HG02884 (cell line): ENCODE data around the gene SUPV3L1.

ENCODE experiments used
- ATAC-seq: cut with Tn5 transposase; IDR thresholded peaks from one replicate; pipeline ENCODE4 v1.9.1; 2021; ENCODE audit warnings: mild to moderate bottlenecking, moderate library complexity; ENCODE audit not compliant: unreplicated experiment

The SUPV3L1 gene

GRCh38 chr10:69201045-69201444, 21.0 kb downstream of the SUPV3L1 start:
- ATAC-seq: no peak

GRCh38 chr10:69202332-69202731, 22.3 kb downstream of the SUPV3L1 start:
- ATAC-seq: no peak

- no peak for ATAC-seq
Measured at GRCh38 chr10:69208761-69209160, 28.7 kb downstream of the SUPV3L1 start.

GRCh38 chr10:69209787-69210484, 29.9 kb downstream of the SUPV3L1 start:
- ATAC-seq: no peak

GRCh38 chr10:69211104-69211503, 31.1 kb downstream of the SUPV3L1 start:
- no peak for ATAC-seq

- ATAC-seq: no peak
Measured at GRCh38 chr10:69211524-69211923, 31.5 kb downstream of the SUPV3L1 start.

- no peak for ATAC-seq
Measured at GRCh38 chr10:69213591-69214311, 33.7 kb downstream of the SUPV3L1 start.

GRCh38 chr10:69214666-69215131, 34.7 kb downstream of the SUPV3L1 start:
- ATAC-seq: no peak

GRCh38 chr10:69215405-69216171, 35.6 kb downstream of the SUPV3L1 start:
- ATAC-seq: no peak

- ATAC-seq: no peak
Measured at GRCh38 chr10:69216577-69217118, 36.6 kb downstream of the SUPV3L1 start.

GRCh38 chr10:69217119-69217754, 37.2 kb downstream of the SUPV3L1 start:
- ATAC-seq: no peak

GRCh38 chr10:69218831-69219230, 38.8 kb downstream of the SUPV3L1 start:
- no peak for ATAC-seq

- ATAC-seq: no peak
Measured at GRCh38 chr10:69220041-69220451, 40.0 kb downstream of the SUPV3L1 start, which contains the start of gene HKDC1. Gene HKDC1 (plus strand): TSS chr10:69220332. CDS start chr10:69220436, 104 bp downstream.

- no peak for ATAC-seq
Measured at GRCh38 chr10:69220507-69220906, 40.5 kb downstream of the SUPV3L1 start.

- peak; percentile 94 for ATAC-seq
Measured at GRCh38 chr10:69222157-69223027, 42.4 kb downstream of the SUPV3L1 start.

GRCh38 chr10:69223028-69223342, 43.0 kb downstream of the SUPV3L1 start:
- ATAC-seq: peak; percentile 7

- no peak for ATAC-seq
Measured at GRCh38 chr10:69224862-69225657, 45.0 kb downstream of the SUPV3L1 start.

- no peak for ATAC-seq
Measured at GRCh38 chr10:69225681-69226080, 45.6 kb downstream of the SUPV3L1 start.

GRCh38 chr10:69226919-69227450, 47.0 kb downstream of the SUPV3L1 start:
- no peak for ATAC-seq
